ENCODE data around the gene SRPX.

SRPX gene

DNA sequence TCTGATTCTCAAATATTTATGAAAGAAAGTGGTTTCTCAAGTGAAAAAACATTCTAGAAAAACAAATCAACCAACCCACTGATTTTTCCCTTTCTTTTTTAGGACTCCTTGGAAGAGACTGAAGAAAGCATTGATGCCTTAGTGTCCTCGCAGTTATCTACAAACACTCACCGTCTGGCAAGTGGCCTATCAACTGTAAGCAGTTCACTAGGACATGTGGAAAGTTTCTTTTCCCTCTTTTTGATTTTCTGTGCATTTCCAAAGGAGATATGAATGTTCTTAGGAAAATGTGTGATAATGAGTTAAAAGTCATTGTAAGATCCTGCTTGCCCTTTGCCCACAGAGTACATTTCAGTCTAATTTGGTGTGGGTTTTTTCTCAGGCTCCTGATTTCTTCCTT lies 118.4 kb downstream of the SRPX start:
- Histone ChIP-seq H4K20me1 (ENCODE audit: insufficient read depth, low read length) (no peaks in the 10 kb centered on the region), H3K4me3 (ENCODE audit: low read depth, low read length, poor library complexity, severe bottlenecking) (no peak overlapping the region), H3F3A (ENCODE audit: insufficient read depth, low read length) (no peaks in the 10 kb centered on the region), H3K9ac (ENCODE audit: low read length) (no peak overlapping the region), H3K36me3 (ENCODE audit: insufficient read depth, low read length) (no peaks in the 10 kb centered on the region), H3K9me3 (ENCODE audit: low read length) (no peaks in the 10 kb centered on the region), H3K4me2 (ENCODE audit: low read length) (no peak overlapping the region), H3K9me2 (ENCODE audit: low read depth, low read length) (no peaks in the 10 kb centered on the region), H3K79me2 (ENCODE audit: insufficient read depth, low read length) (no peaks in the 10 kb centered on the region), H3K27ac (ENCODE audit: low read depth, low read length, poor library complexity, severe bottlenecking) (no peak overlapping the region), H3K4me1 (ENCODE audit: insufficient read depth, low read length, severe bottlenecking) (no peaks in the 10 kb centered on the region), H2AFZ (ENCODE audit: low read length) (no peak overlapping the region), H3K27me3 (ENCODE audit: insufficient read depth, low read length) (no peaks in the 10 kb centered on the region)
- TF ChIP-seq, protein P1, sequence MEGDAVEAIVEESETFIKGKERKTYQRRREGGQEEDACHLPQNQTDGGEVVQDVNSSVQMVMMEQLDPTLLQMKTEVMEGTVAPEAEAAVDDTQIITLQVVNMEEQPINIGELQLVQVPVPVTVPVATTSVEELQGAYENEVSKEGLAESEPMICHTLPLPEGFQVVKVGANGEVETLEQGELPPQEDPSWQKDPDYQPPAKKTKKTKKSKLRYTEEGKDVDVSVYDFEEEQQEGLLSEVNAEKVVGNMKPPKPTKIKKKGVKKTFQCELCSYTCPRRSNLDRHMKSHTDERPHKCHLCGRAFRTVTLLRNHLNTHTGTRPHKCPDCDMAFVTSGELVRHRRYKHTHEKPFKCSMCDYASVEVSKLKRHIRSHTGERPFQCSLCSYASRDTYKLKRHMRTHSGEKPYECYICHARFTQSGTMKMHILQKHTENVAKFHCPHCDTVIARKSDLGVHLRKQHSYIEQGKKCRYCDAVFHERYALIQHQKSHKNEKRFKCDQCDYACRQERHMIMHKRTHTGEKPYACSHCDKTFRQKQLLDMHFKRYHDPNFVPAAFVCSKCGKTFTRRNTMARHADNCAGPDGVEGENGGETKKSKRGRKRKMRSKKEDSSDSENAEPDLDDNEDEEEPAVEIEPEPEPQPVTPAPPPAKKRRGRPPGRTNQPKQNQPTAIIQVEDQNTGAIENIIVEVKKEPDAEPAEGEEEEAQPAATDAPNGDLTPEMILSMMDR (IDR thresholded peaks at IDR 0.05; ENCODE audit: low read length), result no peak
- TF ChIP-seq EZH2 (IDR thresholded peaks at IDR 0.05; ENCODE audit: borderline replicate concordance, low read length), result no peak

DNA sequence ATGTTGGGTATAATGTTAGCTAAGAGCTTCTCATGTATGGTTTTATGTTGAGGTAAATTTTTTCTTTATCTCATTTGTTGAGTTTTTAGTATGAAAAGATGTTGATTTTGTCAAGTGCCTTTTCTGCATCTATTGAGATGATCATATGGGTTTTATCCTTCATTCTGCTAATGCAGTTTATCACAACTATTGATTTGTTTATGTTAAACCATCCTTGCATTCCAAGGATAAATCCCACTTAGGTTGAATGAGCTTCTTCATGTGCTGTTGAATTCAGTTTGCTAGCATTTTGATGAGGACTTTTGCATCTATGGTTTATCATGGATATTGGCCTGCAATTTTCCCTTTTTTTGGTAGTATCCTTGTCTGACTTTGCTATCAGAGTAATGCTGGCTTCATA lies 121.0 kb downstream of the SRPX start:
- no peak overlapping the region for H3K4me3 ChIP-seq (ENCODE audit: low read depth, low read length, poor library complexity, severe bottlenecking)
- H3K9ac ChIP-seq (ENCODE audit: low read length), result no peak overlapping the region
- H3K4me2 ChIP-seq (ENCODE audit: low read length), result no peak overlapping the region
- TF ChIP-seq, protein P1 (IDR thresholded peaks at IDR 0.05; ENCODE audit: low read length), result no peak
- TF ChIP-seq EZH2 (IDR thresholded peaks at IDR 0.05; ENCODE audit: borderline replicate concordance, low read length), result no peak
- H3K9me2 ChIP-seq (ENCODE audit: low read depth, low read length), result no peaks in the 10 kb centered on the region
- no peak overlapping the region for H2AFZ ChIP-seq (ENCODE audit: low read length)
- no peaks in the 10 kb centered on the region for H3K36me3 ChIP-seq (ENCODE audit: insufficient read depth, low read length)
- H3K4me1 ChIP-seq (ENCODE audit: insufficient read depth, low read length, severe bottlenecking), result no peaks in the 10 kb centered on the region
- H3F3A ChIP-seq (ENCODE audit: insufficient read depth, low read length), result no peaks in the 10 kb centered on the region
- no peaks in the 10 kb centered on the region for H4K20me1 ChIP-seq (ENCODE audit: insufficient read depth, low read length)
- no peaks in the 10 kb centered on the region for H3K9me3 ChIP-seq (ENCODE audit: low read length)
- no peaks in the 10 kb centered on the region for H3K79me2 ChIP-seq (ENCODE audit: insufficient read depth, low read length)
- no peak overlapping the region for H3K27ac ChIP-seq (ENCODE audit: low read depth, low read length, poor library complexity, severe bottlenecking)
- no peaks in the 10 kb centered on the region for H3K27me3 ChIP-seq (ENCODE audit: insufficient read depth, low read length)

All from OCI-LY1 (cell line).